ENCODE results near the gene ZFP1.

- TF ChIP-seq MAX (CRISPR knock-in tag; IDR thresholded peaks at IDR 0.05) (no peak), CTCF (IDR thresholded peaks at IDR 0.05 in 2 of 3, conservative IDR thresholded peaks at IDR 0.05 in 1 of 3; ENCODE audit: insufficient read depth in 2 of 3, low read depth in 1 of 3, low read length in 3 of 3) (no peak), EP300 (IDR thresholded peaks at IDR 0.05; ENCODE audit: low read length) (no peak), HMGXB4 (CRISPR knock-in tag; IDR thresholded peaks at IDR 0.05) (no peak), ATF7 (IDR thresholded peaks at IDR 0.05) (no peak), SRF (CRISPR knock-in tag; IDR thresholded peaks at IDR 0.05) (no peak), ZNF274 (IDR thresholded peaks at IDR 0.05; ENCODE audit: borderline replicate concordance, low read depth, low read length) (no peak), BCLAF1 (IDR thresholded peaks at IDR 0.05; ENCODE audit: borderline replicate concordance in 1 of 2, control insufficient read depth in 1 of 2, low read depth in 2 of 2, low read length in 1 of 2) (no peak)
These were observed 54.8 kb downstream of the ZFP1 start for GRCh38 chr16:75203096-75203495.

All from K562 (cell line).